ENCODE results near the gene HNF1B. TPM values are rescaled to one million over a fixed set of nuclear protein-coding genes. Genes with fewer than 3 reads are reported as not detected.

HNF1B gene
- total RNA-seq, 4 donors from 2014 or later = 16.5 to 39.9 (median 32.2) TPM

- no peaks in the 10 kb centered on the region for H3K36me3 ChIP-seq
- DNase-seq = peak in 2 of 3 donors; percentile 66 to 73
- H3K4me1 ChIP-seq = peaks cover 0 to 20% (median 0%) of the 10 kb centered on the region in 4 donors
- TF ChIP-seq, protein P1, sequence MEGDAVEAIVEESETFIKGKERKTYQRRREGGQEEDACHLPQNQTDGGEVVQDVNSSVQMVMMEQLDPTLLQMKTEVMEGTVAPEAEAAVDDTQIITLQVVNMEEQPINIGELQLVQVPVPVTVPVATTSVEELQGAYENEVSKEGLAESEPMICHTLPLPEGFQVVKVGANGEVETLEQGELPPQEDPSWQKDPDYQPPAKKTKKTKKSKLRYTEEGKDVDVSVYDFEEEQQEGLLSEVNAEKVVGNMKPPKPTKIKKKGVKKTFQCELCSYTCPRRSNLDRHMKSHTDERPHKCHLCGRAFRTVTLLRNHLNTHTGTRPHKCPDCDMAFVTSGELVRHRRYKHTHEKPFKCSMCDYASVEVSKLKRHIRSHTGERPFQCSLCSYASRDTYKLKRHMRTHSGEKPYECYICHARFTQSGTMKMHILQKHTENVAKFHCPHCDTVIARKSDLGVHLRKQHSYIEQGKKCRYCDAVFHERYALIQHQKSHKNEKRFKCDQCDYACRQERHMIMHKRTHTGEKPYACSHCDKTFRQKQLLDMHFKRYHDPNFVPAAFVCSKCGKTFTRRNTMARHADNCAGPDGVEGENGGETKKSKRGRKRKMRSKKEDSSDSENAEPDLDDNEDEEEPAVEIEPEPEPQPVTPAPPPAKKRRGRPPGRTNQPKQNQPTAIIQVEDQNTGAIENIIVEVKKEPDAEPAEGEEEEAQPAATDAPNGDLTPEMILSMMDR (IDR thresholded peaks at IDR 0.05) = no peak
- peak in 1 of 2 donors; percentile 24 for TF ChIP-seq POLR2A (IDR thresholded peaks at IDR 0.05)
- H3K27ac ChIP-seq = peak overlapping the region in 3 of 4 donors; percentile 53 to 89 (median 79)
- H3K9me3 ChIP-seq = no peaks in the 10 kb centered on the region
- no peaks in the 10 kb centered on the region for H3K27me3 ChIP-seq
- H3K4me3 ChIP-seq = no peak overlapping the region
Measured at GRCh38 chr17:37671028-37671823, 73.6 kb downstream of the HNF1B start.

DNA sequence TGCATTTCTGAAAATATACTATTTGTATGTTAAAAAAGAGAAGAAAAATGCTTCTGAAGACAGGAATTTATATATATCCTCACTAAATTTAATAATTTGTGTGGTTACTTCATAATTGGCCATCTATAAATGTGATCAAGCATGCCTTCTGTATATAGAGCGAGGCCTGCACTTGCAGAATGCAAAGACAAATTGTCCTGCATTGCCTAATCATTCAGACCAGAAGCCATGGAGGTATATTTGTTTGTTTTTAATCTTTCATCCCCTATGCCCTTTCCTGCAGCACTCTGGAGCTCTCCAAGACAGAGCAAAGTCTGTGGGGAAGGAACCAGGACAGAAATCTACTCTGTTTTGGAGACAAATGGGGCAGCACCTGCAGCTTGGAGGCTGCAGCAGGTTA lies 77.8 kb downstream of the HNF1B start:
- no peak for DNase-seq
- Histone ChIP-seq H3K4me3 (no peak overlapping the region), H3K27ac (peak overlapping the region in 1 of 4 donors; percentile 16), H3K9me3 (no peaks in the 10 kb centered on the region), H3K36me3 (no peaks in the 10 kb centered on the region), H3K4me1 (peaks cover 0 to 30% (median 0%) of the 10 kb centered on the region in 4 donors), H3K27me3 (no peaks in the 10 kb centered on the region)
- no peak for TF ChIP-seq POLR2A (IDR thresholded peaks at IDR 0.05)
- TF ChIP-seq, protein P1 (IDR thresholded peaks at IDR 0.05) = no peak

DNA sequence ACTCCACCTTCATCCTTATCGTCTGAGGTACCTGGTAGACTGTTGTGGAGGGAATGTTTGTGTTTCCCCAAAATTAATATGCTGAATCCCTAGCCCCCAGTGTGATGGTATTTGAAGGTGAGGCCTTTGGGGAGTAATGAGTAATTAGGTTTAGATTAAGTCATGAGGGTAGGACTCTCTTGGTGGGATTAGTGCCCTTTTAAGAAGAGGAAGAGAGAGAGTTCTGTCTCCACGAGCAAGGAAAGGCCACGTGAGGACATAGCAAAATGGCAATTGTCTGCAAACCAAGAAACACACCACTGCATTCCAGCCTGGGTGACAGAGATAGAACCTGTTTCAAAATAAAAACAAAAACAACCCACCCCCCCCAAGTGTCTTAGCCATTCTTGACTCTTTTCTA lies 80.6 kb downstream of the HNF1B start:
- no peak overlapping the region for H3K4me3 ChIP-seq
- no peaks in the 10 kb centered on the region for H3K27me3 ChIP-seq
- TF ChIP-seq, protein P1 (IDR thresholded peaks at IDR 0.05) = no peak
- TF ChIP-seq POLR2A (IDR thresholded peaks at IDR 0.05) = no peak
- DNase-seq = no peak
- peaks cover 0 to 22% (median 0%) of the 10 kb centered on the region in 4 donors for H3K4me1 ChIP-seq
- H3K27ac ChIP-seq = no peak overlapping the region
- no peaks in the 10 kb centered on the region for H3K9me3 ChIP-seq
- no peaks in the 10 kb centered on the region for H3K36me3 ChIP-seq

DNA sequence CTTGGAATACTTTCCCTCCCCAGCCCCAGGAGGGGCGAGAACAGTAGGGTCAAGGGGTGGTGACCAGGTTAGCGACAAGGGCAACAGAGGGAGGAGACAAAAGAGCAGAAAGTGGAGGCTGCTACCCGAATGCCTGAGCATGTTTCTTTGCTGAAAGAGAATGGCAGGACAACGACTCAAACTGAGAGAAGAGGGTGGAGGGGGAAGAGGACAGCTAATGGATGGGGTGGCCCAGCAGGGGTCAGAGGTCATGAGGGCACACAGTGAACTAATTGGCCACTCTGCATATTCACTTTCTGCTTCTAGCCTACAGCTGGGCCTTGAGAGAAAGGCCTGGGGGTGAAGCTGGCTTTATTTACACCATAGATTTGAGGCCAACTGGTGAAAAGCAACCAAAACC lies 82.5 kb downstream of the HNF1B start:
- Histone ChIP-seq H3K27ac (peak overlapping the region in 1 of 4 donors; percentile 57), H3K4me3 (no peak overlapping the region)
- no peak for TF ChIP-seq POLR2A (IDR thresholded peaks at IDR 0.05)
- TF ChIP-seq, protein P1 (IDR thresholded peaks at IDR 0.05) = no peak

GRCh38 chr17:37661400-37662014 lies 83.4 kb downstream of the HNF1B start:
- no peak overlapping the region for H3K4me3 ChIP-seq
- DNase-seq = no peak
- no peaks in the 10 kb centered on the region for H3K9me3 ChIP-seq
- H3K27ac ChIP-seq = peak overlapping the region in 1 of 4 donors; percentile 70
- H3K4me1 ChIP-seq = peaks cover 0 to 28% (median 0%) of the 10 kb centered on the region in 4 donors
- no peaks in the 10 kb centered on the region for H3K36me3 ChIP-seq
- no peaks in the 10 kb centered on the region for H3K27me3 ChIP-seq
- TF ChIP-seq POLR2A (IDR thresholded peaks at IDR 0.05) = no peak
- TF ChIP-seq, protein P1 (IDR thresholded peaks at IDR 0.05) = peak in 4 of 6 experiments; percentile 7 to 76 (median 70)

More for the DNA sequence above, 82.5 kb downstream of the HNF1B start:
- Histone ChIP-seq H3K36me3 (no peaks in the 10 kb centered on the region), H3K9me3 (no peaks in the 10 kb centered on the region), H3K4me1 (peaks cover 0 to 28% (median 0%) of the 10 kb centered on the region in 4 donors), H3K27me3 (no peaks in the 10 kb centered on the region)
- no peak for DNase-seq
